GM19193 (cell line): ENCODE measurements around the gene BTBD19.

Experiments used
- POLR2A ChIP-seq: IDR thresholded peaks from 4 replicates; pipeline ENCODE4 v1.6.1; 2011; ENCODE audit not compliant: insufficient read depth, insufficient read length; ENCODE audit errors: extremely low read depth

Gene BTBD19

GRCh38 chr1:44808063-44808937, at the start of gene BTBD19:
TSS of gene BTBD19 (plus strand) at chr1:44808523. CDS start at chr1:44808821, 298 bp downstream.
- TF ChIP-seq POLR2A, result no peak

- TF ChIP-seq POLR2A, result no peak
Observed at GRCh38 chr1:44759077-44759476, 49.2 kb upstream of the BTBD19 start.

GRCh38 chr1:44760876-44761275, 47.4 kb upstream of the BTBD19 start:
- TF ChIP-seq POLR2A, result no peak

- peak; percentile 99 for TF ChIP-seq POLR2A
Observed at GRCh38 chr1:44775078-44775929, 33.0 kb upstream of the BTBD19 start, which contains the start of gene RPS8. TSS of gene RPS8 (plus strand) at chr1:44775540. CDS start at chr1:44775597, 57 bp downstream.

- TF ChIP-seq POLR2A, result no peak
Observed at GRCh38 chr1:44775930-44776729, 32.2 kb upstream of the BTBD19 start.

- TF ChIP-seq POLR2A, result no peak
Observed at GRCh38 chr1:44776730-44777068, 31.6 kb upstream of the BTBD19 start.

GRCh38 chr1:44777547-44777946, 30.8 kb upstream of the BTBD19 start:
- no peak for TF ChIP-seq POLR2A

- no peak for TF ChIP-seq POLR2A
Observed at GRCh38 chr1:44777969-44778635, 30.2 kb upstream of the BTBD19 start.

GRCh38 chr1:44778705-44779576, 29.4 kb upstream of the BTBD19 start:
- TF ChIP-seq POLR2A, result no peak

- TF ChIP-seq POLR2A, result no peak
Observed at GRCh38 chr1:44780583-44781121, 27.7 kb upstream of the BTBD19 start.

GRCh38 chr1:44783697-44784093, 24.6 kb upstream of the BTBD19 start:
- no peak for TF ChIP-seq POLR2A

GRCh38 chr1:44784094-44785028, 24.0 kb upstream of the BTBD19 start:
- TF ChIP-seq POLR2A, result peak; percentile 37
